WI38 (cell line): Measurements from ENCODE around the gene PGAP1.

Experiments used
- H3K4me3 ChIP-seq: 2 replicates; pipeline ENCODE4 v1.5.1; 2011; ENCODE audit warnings: low read depth, mild to moderate bottlenecking, control low read depth, low read length
- TF ChIP-seq, protein P1 (sequence below): IDR thresholded peaks from 2 replicates; pipeline ENCODE4 v1.5.1; 2012; ENCODE audit warnings: low read depth, mild to moderate bottlenecking, control low read depth, low read length

PGAP1 gene

DNA sequence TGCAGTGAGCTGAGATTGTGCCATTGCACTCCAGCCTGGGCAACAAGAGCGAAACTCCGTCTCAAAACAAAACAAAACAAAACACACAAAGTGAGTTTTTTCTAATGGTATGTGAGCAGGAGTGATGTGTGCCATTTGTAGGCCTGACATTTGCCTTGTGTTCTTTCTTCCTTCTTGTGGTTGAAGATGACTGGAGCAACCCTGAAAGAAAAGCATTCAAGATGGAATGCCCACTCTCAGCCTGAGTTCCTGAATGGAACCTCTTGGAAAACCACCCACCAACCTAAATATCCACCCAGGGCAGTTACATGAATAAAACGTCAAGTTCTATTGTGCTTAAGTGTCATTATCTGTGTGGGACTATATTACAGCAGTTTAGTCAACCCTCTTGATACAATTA lies 26.5 kb downstream of the PGAP1 start:
- TF ChIP-seq, protein P1, sequence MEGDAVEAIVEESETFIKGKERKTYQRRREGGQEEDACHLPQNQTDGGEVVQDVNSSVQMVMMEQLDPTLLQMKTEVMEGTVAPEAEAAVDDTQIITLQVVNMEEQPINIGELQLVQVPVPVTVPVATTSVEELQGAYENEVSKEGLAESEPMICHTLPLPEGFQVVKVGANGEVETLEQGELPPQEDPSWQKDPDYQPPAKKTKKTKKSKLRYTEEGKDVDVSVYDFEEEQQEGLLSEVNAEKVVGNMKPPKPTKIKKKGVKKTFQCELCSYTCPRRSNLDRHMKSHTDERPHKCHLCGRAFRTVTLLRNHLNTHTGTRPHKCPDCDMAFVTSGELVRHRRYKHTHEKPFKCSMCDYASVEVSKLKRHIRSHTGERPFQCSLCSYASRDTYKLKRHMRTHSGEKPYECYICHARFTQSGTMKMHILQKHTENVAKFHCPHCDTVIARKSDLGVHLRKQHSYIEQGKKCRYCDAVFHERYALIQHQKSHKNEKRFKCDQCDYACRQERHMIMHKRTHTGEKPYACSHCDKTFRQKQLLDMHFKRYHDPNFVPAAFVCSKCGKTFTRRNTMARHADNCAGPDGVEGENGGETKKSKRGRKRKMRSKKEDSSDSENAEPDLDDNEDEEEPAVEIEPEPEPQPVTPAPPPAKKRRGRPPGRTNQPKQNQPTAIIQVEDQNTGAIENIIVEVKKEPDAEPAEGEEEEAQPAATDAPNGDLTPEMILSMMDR, result no peak
- no peak overlapping the region for H3K4me3 ChIP-seq

DNA sequence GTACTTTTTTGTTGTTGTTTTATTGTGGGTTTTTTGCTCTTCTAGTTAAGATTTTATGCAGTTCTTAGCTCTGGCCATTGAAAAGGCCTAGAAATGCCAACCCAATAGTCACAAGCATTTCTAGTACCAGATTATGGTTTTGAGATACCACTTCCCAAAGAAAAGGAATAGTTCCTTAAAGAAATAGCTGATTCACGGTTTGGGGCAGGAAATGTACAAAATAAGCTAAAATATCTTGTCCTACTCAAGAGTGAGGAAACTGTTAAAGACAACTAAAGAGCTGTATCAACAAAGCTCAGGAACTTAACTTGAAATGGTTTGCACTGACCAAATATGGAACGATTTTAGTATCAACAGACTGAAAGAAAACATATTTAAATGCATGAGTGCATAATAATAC lies 35.4 kb downstream of the PGAP1 start:
- TF ChIP-seq, protein P1, result no peak
- H3K4me3 ChIP-seq, result no peak overlapping the region

DNA sequence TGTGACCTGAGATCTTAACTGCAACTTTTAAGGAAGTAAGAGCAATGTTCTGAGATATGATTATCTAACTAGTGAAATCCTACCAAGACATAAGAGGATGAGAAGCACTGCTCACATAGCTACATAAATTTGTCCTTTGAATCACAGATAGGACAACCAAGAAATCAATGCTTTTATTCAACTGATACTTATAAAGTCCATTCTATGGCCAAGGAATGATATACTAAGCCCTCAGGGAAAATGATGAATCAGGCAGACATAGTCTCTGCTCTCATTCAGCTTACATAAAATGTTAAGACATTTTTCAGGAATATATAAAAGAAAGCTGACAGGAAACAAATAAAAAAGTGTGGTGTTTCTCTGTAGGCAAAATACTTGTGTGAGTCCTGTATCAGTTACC lies 39.1 kb downstream of the PGAP1 start:
- no peak overlapping the region for H3K4me3 ChIP-seq
- TF ChIP-seq, protein P1, result no peak

DNA sequence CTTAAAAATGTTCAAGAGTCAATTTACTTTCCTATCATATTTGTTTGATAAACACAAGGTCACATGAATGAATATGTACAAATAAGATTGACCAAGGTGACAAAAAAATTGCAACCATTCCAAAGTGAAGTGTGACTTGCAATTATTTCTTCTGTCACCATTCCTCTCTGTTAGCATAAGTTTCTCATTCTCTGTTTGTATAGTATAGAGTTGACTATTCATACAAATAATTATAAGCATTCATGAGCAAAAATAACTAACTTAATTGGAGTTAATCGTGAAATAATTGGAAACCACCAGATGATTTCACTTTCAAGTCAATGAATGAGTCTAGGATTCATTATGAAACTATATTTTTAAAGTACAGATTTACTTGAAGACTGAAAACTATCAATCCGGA lies 42.1 kb downstream of the PGAP1 start:
- no peak overlapping the region for H3K4me3 ChIP-seq
- TF ChIP-seq, protein P1, result no peak

DNA sequence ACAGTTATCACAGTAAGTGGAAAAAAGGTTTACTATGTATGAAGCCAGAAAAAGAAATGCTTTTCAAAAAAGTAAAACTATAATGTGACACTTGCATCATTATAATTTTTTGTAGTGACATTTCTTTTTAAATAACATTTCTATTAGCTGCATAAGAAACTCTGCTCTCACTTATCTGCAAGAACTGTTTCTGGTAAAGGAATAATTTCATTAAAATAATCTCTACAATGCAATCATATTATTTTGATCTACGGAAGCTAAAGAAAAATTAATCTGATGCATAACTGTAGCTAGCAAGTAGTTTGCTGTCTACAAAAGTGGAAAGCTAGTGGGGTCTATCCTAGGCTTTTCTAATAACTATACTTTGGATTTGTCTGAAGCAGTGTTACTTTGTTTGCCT lies 50.1 kb downstream of the PGAP1 start:
- TF ChIP-seq, protein P1, result no peak

DNA sequence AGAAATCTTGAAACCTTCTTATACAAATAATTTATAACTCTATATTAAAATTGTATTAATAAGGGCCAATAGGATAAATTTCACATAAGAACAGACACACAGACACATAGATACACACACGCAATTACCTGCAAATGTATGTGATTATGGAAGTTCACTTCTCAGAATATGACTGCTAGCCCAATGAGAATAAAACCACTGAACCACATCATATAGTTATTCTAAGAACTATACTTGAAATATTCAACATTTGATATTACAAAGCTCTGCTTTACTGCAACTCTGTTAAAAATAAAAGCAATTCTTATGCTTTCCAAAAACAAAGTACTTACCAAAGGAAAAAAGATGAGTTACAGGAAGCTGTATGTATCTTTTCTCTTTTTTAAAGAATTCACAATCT lies 51.1 kb downstream of the PGAP1 start:
- TF ChIP-seq, protein P1, result no peak
- no peak overlapping the region for H3K4me3 ChIP-seq

More for the DNA sequence above, 50.1 kb downstream of the PGAP1 start:
- H3K4me3 ChIP-seq, result no peak overlapping the region

DNA sequence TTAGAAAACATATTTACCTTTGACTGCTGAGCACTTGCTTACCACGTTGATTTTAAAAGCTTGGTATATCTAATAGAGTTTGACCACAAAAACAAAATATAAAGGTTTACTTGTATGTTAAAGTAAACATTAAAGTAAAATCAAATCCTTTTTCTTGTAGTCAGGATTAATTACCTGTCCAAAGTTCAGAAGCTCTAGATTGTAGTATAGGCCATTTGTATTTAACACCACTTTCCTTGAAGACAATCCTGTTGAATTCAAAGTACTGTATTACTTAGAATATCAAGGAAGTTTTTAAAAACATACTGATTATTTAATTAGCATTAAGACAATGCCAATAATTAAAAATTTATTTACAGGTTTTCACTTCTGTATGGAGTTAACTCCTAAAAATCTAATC lies 53.0 kb downstream of the PGAP1 start:
- no peak overlapping the region for H3K4me3 ChIP-seq
- TF ChIP-seq, protein P1, result no peak
